NCI-H748 treated with DMSO at 0.1 percent for 48 hours (cell line): ENCODE results near the gene ADRM1.
A peak's percentile ranks its signal among the peaks of the same experiment; 100 is the strongest.

Experiments
- DNase-seq: peaks from one replicate; lab custom pipeline; 2025; lab: John Stamatoyannopoulos, UW

The ADRM1 gene

GRCh38 chr20:62298577-62299249 is 4.1 kb upstream of the ADRM1 start:
- DNase-seq: no peak

DNA sequence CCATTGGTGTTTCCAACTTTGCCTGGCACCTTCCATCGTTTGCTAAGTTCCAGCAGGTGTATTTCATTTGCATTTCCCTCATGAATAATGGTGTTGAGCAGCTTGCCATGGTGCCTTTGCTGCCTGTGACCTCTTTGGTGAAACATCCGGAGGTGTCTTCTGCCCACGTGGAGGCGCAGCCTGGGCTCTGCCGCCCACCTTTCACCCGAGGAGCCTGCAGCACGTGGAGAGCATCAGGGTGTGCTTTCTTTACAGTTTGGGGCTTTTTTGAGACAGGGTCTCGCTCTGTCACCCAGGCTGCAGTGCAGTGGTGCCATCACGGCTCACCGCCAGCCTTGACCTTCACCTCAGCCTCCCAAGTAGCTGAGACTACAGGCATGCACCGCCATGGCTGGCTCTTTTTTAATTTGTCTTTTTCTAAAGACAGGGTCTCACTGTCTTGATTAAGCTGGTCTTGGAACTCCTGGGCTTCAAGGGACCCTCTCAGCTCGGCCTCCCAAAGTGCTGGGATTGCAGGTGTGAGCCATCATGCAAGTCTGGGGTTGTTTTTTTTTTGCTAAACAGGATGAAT is 3.0 kb upstream of the ADRM1 start:
- no peak for DNase-seq

GRCh38 chr20:62300319-62300718 is 2.5 kb upstream of the ADRM1 start:
- DNase-seq: no peak

DNA sequence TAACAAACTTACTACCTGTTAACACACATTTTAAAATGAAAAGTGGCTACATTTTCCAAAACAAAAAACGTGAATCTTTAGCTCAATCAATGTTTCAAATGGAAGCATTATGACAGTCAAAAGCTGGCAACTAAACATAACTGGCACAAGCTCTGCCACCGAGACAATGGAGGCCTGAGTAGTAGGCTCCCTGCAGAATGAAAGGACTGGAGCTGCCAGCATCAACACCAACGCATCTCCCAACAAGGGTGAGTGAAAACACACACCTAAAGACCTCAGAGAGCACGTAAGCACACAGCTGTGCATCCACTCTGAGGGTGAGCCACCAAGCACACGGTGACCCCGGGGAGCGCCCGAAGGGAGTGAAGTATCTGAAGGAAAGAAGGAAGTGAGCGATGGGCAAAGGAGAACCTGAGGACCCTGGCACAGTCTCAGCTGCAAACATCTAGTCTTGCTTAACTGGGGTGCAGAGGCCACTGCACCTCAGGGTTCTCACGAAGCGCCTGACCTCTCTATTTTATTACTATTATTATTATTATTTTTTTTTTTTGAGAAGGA is 1.6 kb upstream of the ADRM1 start:
- DNase-seq: no peak

DNA sequence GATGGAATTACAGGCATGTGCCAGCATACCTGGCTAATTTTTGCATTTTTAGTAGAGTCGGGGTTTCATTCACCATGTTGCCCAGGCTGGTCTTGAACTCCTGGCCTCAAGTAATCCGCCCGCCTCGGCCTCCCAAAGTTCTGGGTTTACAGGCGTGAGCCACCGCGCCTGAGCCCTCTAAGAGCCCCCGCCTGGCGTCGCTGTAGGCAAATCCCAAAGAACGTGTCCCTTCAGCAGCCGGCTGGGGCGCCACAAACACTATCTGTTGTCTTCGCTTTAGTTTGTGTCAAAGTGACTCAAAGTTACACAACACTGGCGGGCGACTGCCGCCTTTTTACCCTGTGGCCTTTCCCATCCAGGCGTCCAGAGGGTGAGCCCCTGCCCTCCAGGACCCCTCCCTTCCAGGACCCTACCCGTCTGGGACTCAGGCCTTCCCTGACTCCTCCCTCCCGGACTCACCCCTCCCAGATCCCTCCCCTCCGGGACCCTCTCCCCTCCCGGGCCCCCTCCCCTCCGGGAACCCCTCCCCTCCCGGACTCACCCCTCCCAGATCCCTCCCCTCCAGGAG is 940 bp upstream of the ADRM1 start:
- peak; percentile 51 for DNase-seq

DNA sequence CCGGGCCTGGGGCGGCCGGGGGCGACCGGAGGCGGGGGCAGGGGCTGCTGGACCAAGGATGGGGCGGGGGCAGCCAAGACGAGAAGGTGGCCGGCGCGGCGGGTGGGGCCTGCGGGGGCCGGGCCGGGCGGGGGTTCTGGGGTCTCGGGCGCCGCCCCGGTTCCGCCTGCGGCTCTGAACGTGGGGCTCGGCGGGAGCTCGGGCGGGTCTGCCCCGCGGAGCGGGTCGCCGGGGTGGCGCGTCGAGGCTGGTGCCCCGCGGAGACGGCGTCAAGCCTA is 204 bp downstream of the ADRM1 start:
- DNase-seq: no peak

DNA sequence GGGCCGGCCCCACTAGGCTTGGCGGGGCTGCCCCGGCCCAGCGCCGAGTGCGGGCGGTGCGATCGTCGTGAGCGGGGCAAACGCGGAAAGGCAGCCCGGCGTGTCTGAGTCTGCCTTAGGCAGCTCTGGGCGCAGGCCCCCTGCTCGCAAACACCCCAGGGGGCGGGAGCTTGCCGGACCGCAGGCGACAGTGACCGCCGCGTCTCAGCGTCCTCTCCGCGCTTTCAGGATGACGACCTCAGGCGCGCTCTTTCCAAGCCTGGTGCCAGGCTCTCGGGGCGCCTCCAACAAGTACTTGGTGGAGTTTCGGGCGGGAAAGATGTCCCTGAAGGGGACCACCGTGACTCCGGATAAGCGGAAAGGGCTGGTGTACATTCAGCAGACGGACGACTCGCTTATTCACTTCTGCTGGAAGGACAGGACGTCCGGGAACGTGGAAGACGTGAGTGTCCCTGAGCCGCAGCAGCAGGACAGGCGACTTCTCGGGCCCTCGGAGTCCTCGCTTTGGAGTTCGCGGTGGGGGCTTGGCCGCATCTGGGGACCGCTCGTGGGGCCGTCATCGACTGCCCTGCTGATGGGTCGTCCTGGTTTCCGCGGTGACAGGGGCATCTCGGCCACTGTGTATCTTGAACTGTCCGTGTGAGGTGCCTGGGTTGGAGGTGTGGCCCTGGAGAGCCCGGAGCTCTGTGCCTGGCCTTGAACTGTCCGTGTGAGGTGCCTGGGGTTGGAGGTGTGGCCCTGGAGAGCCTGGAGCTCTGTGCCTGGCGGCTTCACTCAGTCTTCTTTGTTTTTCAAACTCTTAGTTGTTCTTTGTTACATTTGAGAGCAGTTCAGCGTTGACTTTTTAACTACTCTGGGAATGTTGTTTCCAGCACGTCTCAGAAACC is 786 bp downstream of the ADRM1 start:
- no peak for DNase-seq

DNA sequence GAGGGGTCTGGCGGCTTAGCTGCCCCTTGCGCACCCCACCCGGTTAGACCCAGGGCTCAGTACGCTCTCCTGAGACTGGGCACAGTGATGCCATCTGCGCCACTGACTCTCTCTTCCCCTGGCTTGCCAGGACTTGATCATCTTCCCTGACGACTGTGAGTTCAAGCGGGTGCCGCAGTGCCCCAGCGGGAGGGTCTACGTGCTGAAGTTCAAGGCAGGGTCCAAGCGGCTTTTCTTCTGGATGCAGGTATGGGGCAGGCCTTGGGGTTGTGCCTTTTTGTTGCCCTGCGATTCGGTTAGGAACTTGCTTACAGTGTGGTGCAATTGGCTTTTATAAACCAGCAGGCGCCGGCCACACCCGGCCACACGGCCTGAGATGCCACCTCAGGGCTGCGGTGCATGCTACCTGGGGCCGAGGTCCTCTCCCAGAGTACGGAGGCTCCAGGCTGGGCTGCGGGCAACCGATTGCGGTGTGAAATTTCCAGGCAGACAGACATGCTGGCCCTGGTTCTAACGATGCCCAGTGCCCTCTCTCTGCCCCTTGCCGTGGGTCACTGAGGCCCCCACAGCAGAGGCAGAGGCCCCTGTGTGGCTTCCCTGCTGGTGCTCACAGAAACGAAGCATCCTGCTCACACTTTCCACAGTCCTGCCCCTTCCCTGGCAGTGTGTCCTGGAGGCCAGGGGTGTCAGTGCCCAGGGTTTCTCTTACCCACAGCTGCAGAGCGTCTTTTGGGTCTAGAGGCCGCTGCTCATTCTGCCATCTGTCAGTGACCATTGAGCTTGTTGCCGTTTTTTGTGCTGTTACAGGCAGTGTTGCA is 1.7 kb downstream of the ADRM1 start:
- DNase-seq: no peak

- no peak for DNase-seq
Observed at GRCh38 chr20:62305149-62305764, 2.5 kb downstream of the ADRM1 start.

DNA sequence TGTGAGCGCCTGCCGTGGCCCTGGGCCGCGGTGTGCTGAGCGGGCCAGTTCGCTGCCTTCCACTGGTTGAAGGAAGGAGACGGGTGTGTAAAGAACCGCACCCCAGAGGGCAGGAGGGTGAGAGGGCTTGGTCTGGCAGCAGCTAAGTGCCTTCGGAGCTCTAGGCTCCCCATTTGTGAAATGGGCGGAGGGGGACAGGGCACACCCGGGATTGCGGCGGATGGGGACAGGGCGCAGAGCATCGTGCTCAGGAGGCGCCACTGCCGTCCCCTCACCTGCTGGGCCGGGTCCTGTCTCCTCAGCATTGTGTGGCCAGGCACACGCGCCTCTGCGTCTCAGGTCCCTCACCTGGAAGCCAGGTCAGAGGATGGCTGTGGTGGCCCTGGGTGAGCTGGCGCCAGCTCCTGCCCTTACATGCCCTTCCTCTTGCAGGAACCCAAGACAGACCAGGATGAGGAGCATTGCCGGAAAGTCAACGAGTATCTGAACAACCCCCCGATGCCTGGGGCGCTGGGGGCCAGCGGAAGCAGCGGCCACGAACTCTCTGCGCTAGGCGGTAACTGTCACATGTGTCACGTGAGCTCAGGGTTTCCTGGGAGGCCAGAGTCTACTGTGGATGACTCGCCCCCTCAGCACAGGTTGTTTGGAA is 3.1 kb downstream of the ADRM1 start:
- no peak for DNase-seq

DNA sequence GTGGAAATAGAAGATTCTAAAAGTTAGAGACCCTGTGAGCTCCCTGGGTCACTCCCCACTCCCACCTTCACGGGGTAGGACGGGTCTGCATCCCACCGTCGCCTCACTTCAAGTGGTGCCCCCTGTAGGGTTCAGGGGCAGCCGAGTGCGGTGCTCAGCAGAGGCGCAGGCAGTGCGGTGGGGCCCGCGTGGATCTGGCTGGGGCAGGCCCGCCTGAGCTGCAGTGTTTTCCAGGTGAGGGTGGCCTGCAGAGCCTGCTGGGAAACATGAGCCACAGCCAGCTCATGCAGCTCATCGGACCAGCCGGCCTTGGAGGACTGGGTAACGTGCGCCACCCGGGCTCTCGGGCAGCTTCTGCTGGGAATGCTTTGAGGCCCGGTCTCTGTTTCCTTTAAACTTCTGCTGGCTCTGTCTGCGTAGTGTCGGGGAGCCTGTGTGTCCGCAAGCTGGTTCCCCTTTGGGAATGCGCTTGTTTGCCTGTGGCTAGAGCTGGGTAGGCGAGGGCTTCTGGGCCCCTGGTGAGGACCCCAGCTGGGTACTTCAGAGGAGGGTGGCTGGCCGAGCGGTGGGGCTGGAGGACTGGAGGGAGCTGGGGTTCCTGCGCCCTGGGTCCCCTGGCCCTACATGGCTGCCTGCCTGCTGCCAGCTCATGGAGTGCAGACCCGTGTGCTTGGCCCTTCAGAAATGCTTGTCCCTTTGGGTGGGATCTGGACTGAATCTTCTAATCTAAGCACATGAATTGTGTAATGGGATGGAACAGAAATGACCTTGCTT is 3.8 kb downstream of the ADRM1 start:
- no peak for DNase-seq

GRCh38 chr20:62307226-62308101 is 4.7 kb downstream of the ADRM1 start:
- DNase-seq: no peak

- DNase-seq: no peak
Observed at GRCh38 chr20:62308102-62308822, 5.5 kb downstream of the ADRM1 start.

GRCh38 chr20:62309198-62309944 is 6.6 kb downstream of the ADRM1 start:
- DNase-seq: no peak

- no peak for DNase-seq
Observed at GRCh38 chr20:62309947-62310756, 7.4 kb downstream of the ADRM1 start.

- no peak for DNase-seq
Observed at GRCh38 chr20:62310757-62311121, 7.9 kb downstream of the ADRM1 start.

DNA sequence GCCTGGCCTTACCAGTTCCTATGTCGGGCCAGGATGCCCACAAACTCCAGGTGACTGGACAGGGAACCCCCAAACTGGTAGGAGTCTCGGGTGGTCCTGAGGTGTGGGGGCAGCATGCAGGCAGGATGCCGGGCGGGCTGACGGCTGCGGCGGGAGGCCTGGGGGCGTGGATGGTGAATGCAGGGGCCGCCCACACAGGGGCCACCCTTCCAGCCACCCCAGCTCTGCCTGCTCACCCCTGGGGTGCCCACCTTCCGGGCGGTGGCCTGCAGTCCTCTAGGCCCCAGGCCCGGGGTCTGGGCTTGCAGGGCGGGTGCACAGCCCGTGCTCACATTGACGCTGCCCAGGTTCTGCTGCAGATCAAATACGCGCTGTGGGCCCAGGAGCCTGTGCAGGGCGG is 8.4 kb downstream of the ADRM1 start:
- DNase-seq: no peak
